Fibroblast of skin of scalp (primary cell): Measurements from ENCODE around the gene BEND3.

ENCODE experiments used
- DNase-seq: peaks from one replicate; pipeline ENCODE4 v3.0.0-alpha.2; 2013

Gene BEND3

DNA sequence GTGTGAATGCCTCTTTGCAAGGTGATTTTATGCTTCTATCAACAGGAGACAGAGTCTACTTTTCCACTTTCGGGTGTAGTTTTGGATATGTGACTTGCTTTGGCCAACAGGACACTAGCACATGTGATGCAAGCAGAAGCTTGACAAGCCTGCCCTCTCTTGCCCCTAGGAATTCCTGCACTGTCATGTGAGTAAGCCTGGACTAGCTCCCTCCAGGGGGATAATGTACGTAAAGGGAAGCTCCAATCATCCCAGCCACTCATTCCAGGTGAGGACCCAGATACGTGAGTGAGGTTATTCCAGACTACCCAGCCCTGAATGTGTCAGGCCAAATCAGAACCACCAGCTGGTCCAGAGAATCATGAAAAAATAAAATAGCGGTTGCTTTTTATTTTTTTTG lies 33.3 kb downstream of the BEND3 start:
- no peak for DNase-seq

DNA sequence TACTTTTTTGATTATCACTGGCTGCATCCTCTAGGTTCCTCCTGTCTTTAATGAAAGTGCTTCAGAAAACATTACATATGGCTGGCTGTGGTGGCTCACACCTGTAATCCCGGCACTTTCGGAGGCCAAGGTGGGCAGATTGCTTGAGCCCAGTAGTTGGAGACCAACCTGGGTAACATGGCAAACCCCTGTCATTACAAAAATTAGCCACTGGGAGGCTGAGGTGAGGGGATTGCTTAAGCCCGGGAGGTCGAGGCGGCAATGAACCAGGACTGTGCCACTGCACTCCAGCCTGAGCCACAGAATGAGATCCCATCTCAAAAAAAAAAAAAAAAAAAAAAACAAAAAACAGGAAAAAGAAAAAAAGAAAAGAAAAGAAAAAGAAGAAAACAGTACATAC lies 35.3 kb downstream of the BEND3 start:
- DNase-seq: no peak

DNA sequence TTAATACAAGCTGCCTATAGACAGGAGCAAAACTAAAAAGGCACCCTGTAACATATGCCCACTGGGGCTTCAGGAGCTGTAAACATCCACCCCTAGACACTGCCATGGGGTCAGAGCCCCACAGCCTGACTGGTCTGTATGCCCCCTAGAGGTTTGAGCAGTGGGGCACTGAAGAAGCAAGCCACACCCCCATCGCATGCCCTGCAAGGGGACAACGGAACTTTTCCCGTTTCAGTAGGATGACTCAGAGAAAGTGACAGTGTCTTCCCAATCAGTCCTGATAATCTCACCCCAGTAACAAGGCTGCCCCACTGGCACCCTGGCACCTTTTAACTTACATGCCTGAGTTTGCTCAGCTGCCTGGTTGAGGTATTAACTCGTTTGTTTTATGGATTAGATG lies 35.9 kb downstream of the BEND3 start:
- no peak for DNase-seq

GRCh38 chr6:107077710-107078109 lies 37.6 kb downstream of the BEND3 start:
- DNase-seq: no peak

DNA sequence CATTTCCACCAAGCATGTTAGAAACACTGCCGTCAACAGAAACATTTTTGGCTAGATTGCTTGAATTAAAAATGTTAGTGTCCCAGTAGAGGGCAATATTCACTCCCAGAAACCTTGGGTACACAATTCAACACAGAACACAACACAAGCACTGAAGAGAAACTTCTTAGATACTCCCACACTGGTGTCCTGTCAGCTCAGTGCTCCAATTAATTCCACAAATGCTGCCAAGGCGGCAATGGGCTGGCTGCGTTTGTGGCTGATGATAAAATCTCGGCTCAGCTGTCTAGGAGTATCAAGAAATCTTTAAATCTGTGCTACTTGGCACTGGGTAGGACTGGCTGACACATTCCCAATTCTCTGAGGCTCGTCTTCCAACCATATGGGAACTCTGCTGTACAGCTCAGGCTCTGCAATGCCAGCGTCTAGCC lies 39.3 kb downstream of the BEND3 start:
- DNase-seq: peak; percentile 8

GRCh38 chr6:107070686-107071085 lies 44.6 kb downstream of the BEND3 start:
- DNase-seq: no peak

GRCh38 chr6:107069631-107070548 lies 45.4 kb downstream of the BEND3 start:
- no peak for DNase-seq

- DNase-seq: no peak
These were observed 46.4 kb downstream of the BEND3 start for GRCh38 chr6:107068691-107069630.

DNA sequence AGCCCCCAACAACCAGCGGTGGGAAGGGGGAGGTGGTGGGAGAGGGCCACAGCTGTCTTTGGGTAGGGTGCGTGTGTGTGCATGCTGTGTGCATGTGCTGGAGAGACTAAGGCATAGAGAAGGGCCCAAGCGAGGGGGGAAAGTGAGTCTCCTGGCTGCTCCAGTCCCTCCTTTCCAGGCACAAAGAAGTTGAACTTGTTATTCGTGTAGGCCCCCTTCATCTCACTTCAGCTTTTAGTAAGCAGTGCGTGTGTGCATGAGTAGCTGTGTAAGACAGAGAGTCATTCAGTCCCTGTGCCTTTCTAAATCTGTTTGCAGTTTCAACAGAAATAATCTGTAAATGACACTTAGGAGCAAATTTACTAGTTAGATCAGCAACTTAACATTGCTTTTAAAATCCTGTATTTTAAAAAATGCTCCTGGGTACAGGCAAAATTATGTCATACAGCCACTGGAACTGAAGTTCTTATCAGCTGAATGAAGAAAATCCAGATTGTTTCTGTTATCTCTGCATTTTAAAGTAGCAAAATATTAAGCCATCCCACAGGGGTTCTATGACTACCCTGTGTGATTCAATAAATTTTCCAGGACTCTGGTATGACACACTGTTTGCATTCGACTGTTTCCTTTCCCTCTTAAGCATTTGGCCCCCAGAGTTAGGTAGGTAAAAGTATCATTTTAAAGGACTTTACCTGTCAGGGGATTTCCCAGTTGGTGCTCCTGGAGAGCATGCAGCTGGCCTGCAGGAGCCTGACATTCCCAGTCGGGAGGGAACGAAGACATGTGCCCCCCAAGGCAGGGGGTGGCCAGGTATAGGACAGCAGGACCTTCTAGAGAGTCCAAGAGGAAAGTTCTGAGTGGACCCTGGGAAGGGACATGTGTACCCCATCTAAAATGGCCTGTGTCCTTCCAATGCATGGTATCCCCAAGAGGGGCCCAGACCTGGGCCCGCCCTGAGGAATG lies 48.3 kb downstream of the BEND3 start:
- DNase-seq: no peak

DNA sequence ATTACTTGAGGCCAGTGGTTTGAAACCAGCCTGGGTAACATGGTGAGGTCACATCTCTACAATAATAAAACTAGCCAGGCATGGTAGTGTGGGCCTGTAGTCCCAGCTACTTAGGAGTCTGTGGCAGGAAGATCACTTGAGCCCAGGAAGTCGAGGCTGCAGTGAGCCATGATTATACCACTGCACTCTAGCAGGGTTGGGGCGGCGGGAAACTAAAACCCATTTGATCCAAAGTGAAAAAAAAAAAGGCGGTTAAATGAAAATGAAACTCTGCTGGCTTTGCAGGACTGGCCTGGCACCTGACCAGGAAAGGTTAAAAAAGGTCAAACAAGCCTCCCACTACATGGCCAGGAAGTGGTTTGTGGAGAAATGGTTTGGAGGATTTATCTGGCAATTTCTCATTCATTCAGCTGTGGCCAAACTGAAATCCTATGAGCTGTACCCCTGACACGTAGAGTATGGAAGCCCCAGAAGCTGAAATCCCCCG lies 50.7 kb downstream of the BEND3 start:
- DNase-seq: peak; percentile 58

DNA sequence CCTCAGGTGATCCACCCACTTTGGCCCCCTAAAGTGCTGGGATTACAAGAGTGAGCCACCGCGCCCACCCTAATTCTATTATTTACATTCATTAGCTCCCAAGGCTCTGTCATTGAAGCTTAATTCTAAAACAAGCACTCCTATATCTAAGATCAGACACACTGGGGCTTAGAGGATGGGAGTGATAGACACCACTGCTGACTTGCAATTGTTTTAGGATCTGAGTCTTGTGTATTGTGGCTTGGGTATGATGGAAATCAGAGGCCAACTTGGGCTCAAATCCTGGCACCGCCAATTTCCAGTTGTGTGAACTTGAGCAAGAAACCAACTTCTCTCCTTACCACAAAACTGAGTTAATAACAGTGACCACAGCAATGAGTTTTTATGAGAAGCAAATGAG lies 52.6 kb downstream of the BEND3 start:
- no peak for DNase-seq

DNA sequence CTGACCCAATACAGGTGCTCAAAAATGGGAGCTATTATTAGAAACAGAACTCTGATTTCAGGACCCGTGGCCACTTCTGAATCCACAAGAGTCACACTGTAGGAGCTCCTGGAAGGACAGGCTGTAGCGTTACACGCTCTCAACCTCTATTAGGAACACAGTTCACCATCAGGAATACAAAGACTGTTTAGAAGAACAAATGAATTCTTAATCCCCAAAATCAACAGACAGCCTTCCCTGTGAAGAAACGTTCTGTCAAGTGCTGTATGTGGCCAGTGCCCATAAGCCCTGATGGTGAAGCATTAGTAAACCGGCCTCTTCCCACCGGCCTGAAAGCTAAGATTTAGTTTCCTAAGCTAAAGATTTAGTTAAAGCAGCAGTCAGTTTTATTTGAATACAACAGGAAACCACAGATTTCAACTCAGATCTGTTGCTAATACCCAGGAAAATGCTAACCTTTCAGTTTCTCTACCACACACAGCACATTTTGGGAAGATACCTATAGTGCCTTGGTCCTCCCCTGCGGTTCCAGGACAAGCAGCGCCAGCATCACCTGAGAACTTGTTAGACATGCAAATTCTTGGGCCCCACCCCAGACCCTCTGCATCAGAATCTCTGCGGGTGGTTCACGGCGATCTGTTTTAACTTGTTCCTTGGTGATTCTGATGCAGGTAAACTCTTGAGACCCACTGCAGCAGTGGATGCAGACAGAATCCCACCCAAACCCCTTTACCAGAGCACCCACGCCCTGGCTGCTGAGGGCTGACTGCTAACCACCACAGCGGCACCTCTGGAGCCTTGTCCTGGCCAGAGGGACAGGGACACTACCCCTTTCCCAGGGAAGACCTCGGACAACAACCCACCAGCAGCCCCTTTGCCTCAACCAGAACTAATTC lies 53.9 kb downstream of the BEND3 start:
- no peak for DNase-seq

DNA sequence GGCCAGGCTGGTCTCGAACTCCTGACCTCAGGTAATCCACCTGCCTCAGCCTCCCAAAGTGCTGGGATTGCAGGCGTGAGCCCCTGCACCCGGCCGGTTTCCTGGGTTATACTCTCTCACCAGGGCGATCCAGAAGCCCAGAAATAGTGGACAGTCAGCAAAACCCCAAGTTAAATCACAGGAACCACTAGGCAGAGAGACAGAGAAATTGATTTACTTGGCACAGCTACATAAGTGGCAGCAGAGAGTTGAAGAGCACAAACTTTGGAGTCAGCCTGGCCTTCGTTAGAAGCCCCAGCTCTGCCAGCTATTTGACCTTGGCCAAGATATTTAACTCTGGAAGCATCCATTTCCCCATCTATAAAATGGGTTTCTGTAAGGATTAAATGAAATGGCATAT lies 54.6 kb downstream of the BEND3 start:
- DNase-seq: no peak

DNA sequence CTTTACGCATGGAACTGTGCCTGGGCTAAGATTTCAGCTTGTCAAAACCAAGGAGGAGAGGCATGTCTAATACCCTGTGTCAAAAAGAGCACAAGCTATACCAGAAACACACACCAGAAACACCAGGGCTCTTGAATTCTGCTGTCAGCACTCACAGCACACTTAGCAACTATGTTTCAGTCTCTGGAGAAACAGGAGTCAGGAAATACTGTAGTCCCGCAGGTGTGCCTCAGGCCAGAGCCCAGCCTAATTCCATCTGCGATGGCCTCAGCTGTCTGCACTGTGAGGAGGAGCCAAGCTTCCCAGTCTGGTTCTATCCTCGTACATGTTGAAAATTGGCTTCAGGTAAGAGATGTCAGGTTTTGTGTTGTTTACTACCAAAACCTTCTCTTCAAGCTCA lies 55.7 kb downstream of the BEND3 start:
- no peak for DNase-seq

GRCh38 chr6:107057679-107058078 lies 57.6 kb downstream of the BEND3 start:
- DNase-seq: no peak

DNA sequence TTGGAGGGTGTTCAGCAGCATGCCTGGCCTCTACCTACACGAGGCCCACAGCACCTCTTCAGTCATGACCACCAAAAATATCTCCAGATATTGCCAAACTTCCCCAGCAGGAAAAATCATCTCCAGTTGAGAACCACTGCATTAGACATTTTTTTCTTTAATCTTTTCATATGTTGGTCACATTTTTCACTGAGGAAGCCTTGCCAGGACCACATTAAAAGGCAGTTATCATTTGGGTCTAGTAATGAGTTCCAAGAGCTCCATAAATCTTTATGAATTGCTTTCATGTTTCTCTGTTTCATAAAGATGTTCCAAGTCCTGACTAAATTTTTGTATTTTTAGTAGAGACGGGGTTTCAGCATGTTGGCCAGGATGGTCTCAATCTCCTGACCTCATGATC lies 58.5 kb downstream of the BEND3 start:
- no peak for DNase-seq

- no peak for DNase-seq
These were observed 67.5 kb downstream of the BEND3 start for GRCh38 chr6:107047807-107048206.

- DNase-seq: no peak
These were observed 69.3 kb downstream of the BEND3 start for GRCh38 chr6:107045826-107046675.

GRCh38 chr6:107033126-107033525 lies 82.2 kb downstream of the BEND3 start:
- no peak for DNase-seq

- DNase-seq: no peak
These were observed 83.3 kb downstream of the BEND3 start for GRCh38 chr6:107032051-107032450.
